WTC11 (cell line): ENCODE results near the gene OR9Q1.

Source experiments
- FOXJ3 ChIP-seq: sonication (generic); formaldehyde crosslinking; IDR thresholded peaks from 2 replicates; pipeline ENCODE4 v1.9.0; 2021; ENCODE audit warnings: missing genetic modification reagents, mild to moderate bottlenecking, borderline replicate concordance
- JUN ChIP-seq: sonication (generic); formaldehyde crosslinking; IDR thresholded peaks from 2 replicates; pipeline ENCODE4 v1.8.0; 2023; ENCODE audit warnings: mild to moderate bottlenecking, missing genetic modification reagents
- TF ChIP-seq, protein P1 (sequence below): fragments of 200-600 bp; IDR thresholded peaks from 2 replicates; pipeline ENCODE4 v1.8.0; 2022; ENCODE audit warnings: antibody characterized with exemption

DNA sequence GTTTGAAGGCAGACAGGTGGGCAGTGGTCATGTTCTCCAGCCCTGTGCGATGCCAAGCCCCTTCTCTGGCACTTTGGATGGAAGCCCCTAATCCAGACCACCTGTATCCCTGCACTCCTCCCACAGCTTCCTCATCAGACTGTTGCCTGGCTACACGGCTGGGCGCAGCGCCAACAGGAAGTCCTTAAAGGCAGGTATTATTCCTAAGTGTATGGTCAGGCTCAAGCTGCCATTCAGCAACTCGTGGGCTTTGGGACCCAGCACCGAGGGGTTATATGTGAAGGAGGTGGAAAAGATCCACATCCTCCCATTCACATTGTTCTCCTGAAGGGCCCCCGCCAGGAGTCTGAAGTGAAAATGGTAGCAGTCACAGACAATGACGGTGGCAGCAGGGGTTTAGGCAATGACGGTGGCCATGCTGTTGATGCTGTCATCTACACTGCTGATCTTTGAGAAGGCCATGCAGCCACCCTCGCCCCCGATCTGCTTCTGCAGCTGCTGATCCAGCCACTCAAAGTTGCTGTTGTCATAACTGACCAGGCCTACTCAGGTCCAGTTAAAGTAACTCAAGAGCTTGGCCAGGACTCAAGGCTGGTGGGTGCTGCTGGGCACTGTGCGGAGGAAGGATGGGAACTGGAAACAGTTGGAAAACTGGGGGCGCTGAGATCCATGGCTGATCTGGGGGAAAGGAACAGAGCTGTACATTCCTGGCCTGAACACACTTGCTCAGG, 34.8 kb downstream of the OR9Q1 start:
- TF ChIP-seq FOXJ3 (CRISPR knock-in tag), result no peak
- no peak for TF ChIP-seq JUN (CRISPR knock-in tag)
- TF ChIP-seq, protein P1, sequence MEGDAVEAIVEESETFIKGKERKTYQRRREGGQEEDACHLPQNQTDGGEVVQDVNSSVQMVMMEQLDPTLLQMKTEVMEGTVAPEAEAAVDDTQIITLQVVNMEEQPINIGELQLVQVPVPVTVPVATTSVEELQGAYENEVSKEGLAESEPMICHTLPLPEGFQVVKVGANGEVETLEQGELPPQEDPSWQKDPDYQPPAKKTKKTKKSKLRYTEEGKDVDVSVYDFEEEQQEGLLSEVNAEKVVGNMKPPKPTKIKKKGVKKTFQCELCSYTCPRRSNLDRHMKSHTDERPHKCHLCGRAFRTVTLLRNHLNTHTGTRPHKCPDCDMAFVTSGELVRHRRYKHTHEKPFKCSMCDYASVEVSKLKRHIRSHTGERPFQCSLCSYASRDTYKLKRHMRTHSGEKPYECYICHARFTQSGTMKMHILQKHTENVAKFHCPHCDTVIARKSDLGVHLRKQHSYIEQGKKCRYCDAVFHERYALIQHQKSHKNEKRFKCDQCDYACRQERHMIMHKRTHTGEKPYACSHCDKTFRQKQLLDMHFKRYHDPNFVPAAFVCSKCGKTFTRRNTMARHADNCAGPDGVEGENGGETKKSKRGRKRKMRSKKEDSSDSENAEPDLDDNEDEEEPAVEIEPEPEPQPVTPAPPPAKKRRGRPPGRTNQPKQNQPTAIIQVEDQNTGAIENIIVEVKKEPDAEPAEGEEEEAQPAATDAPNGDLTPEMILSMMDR, result no peak
